HG02798 (cell line): ENCODE data around the gene PDE8A.

Experiments
- ATAC-seq: cut with Tn5 transposase; IDR thresholded peaks from one replicate; pipeline ENCODE4 v1.9.1; 2021; ENCODE audit warnings: mild to moderate bottlenecking; ENCODE audit not compliant: unreplicated experiment, poor library complexity

Gene PDE8A

GRCh38 chr15:85029221-85029620, 47.6 kb downstream of the PDE8A start:
- ATAC-seq, result no peak

- ATAC-seq, result no peak
These were observed 48.8 kb downstream of the PDE8A start for GRCh38 chr15:85030301-85030929.

- ATAC-seq, result no peak
These were observed 49.7 kb downstream of the PDE8A start for GRCh38 chr15:85031086-85031943.

- ATAC-seq, result no peak
These were observed 50.4 kb downstream of the PDE8A start for GRCh38 chr15:85031944-85032558.

- no peak for ATAC-seq
These were observed 51.5 kb downstream of the PDE8A start for GRCh38 chr15:85033148-85033547.

- no peak for ATAC-seq
These were observed 52.6 kb downstream of the PDE8A start for GRCh38 chr15:85034276-85034675.

GRCh38 chr15:85035980-85036379, 54.3 kb downstream of the PDE8A start:
- no peak for ATAC-seq

- ATAC-seq, result no peak
These were observed 55.1 kb downstream of the PDE8A start for GRCh38 chr15:85036716-85037115.

- no peak for ATAC-seq
These were observed 56.0 kb downstream of the PDE8A start for GRCh38 chr15:85037641-85038040.

- no peak for ATAC-seq
These were observed 59.6 kb downstream of the PDE8A start for GRCh38 chr15:85041230-85041629.

GRCh38 chr15:85044251-85044853, 62.7 kb downstream of the PDE8A start:
- peak; percentile 57 for ATAC-seq

- no peak for ATAC-seq
These were observed 63.2 kb downstream of the PDE8A start for GRCh38 chr15:85044894-85045293.

GRCh38 chr15:85045615-85046014, 64.0 kb downstream of the PDE8A start:
- no peak for ATAC-seq

- ATAC-seq, result no peak
These were observed 65.8 kb downstream of the PDE8A start for GRCh38 chr15:85047271-85047948.

- no peak for ATAC-seq
These were observed 66.8 kb downstream of the PDE8A start for GRCh38 chr15:85048430-85048829.

- ATAC-seq, result no peak
These were observed 68.1 kb downstream of the PDE8A start for GRCh38 chr15:85049805-85050204.

- ATAC-seq, result no peak
These were observed 78.1 kb downstream of the PDE8A start for GRCh38 chr15:85059734-85060133.

- no peak for ATAC-seq
These were observed 80.9 kb downstream of the PDE8A start for GRCh38 chr15:85062560-85062959.

- no peak for ATAC-seq
These were observed 81.4 kb downstream of the PDE8A start for GRCh38 chr15:85063088-85063487.

GRCh38 chr15:85063522-85064079, 81.9 kb downstream of the PDE8A start:
- ATAC-seq, result no peak
